SK-N-SH (cell line): ENCODE data around the gene ELF3. TPM values are rescaled to one million over a fixed set of nuclear protein-coding genes. Genes with fewer than 3 reads are reported as not detected.
"Not testable (repeated sequence)": the region's sequence is repeated elsewhere in the genome, so short reads cannot be mapped to it uniquely, and the experiment has no call there.

Experiments
- CTCF ChIA-PET: fragments of 300-600, 350-600 bp; formaldehyde crosslinking; extraction: SDS; loops from one replicate; lab custom pipeline; 2021; lab: Yijun Ruan, JAX
- POLR2A ChIA-PET: fragments of 350-600 bp; sonication (Branson Sonifier 250); formaldehyde crosslinking; extraction: SDS; loops from one replicate; lab custom pipeline; 2020; ENCODE audit warnings: antibody characterized with exemption, inconsistent platforms; lab: Yijun Ruan, JAX
- DNase-seq: peaks from one replicate; pipeline ENCODE4 v3.0.0; 2012
- H2AFZ ChIP-seq: fragments of 200-600 bp; sonication (generic); 2 replicates; pipeline ENCODE4 v1.8.1; 2016; ENCODE audit warnings: antibody characterized with exemption, mild to moderate bottlenecking, low read depth
- H3F3A ChIP-seq: fragments of 200-600 bp; sonication (generic); replicated peaks from 2 replicates; pipeline ENCODE3; 2016; ENCODE audit warnings: antibody characterized with exemption, mild to moderate bottlenecking; ENCODE audit not compliant: insufficient read depth
- H3K27ac ChIP-seq, 2 experiments: fragments of 200-500 bp in 1 of 2; fragments of 200-600 bp in 1 of 2; sonication (Bioruptor generic) in 1 of 2; sonication (generic), shearing (Covaris generic) in 1 of 2; 2 replicates each; pipeline versions ENCODE4 v1.5.1 to v1.6.1; 2014 to 2016; ENCODE audit warnings: low read depth in 2 of 2, inconsistent platforms in 1 of 2, low read length in 1 of 2, mild to moderate bottlenecking in 1 of 2, mixed read lengths in 1 of 2
- H3K27me3 ChIP-seq: fragments of 200-600 bp; sonication (generic), shearing (Covaris generic); 2 replicates; pipeline ENCODE4 v1.6.1; 2016; ENCODE audit warnings: mixed run types; ENCODE audit not compliant: insufficient read depth
- H3K36me3 ChIP-seq, 2 experiments: fragments of 200-500 bp in 1 of 2; fragments of 200-600 bp in 1 of 2; sonication (Bioruptor generic) in 1 of 2; sonication (generic) in 1 of 2; replicated peaks in 1 of 2; 2 replicates each; pipeline versions ENCODE3 to v1.5.1; 2014 to 2016; ENCODE audit warnings: low read length in 1 of 2, mild to moderate bottlenecking in 1 of 2; ENCODE audit not compliant: insufficient read depth in 2 of 2, control insufficient read depth in 1 of 2
- H3K4me1 ChIP-seq, 2 experiments: fragments of 200-500 bp in 1 of 2; fragments of 200-600 bp in 1 of 2; sonication (Bioruptor generic) in 1 of 2; sonication (generic), shearing (Covaris generic) in 1 of 2; 2 replicates each; pipeline versions ENCODE4 v1.5.1 to v1.6.1; 2014 to 2016; ENCODE audit warnings: low read depth in 1 of 2, low read length in 1 of 2, mixed run types in 1 of 2; ENCODE audit not compliant: insufficient read depth in 2 of 2, control insufficient read depth in 1 of 2
- H3K4me2 ChIP-seq: fragments of 200-600 bp; sonication (generic), shearing (Covaris generic); 2 replicates; pipeline ENCODE4 v1.6.1; 2017; ENCODE audit warnings: mixed run types
- H3K4me3 ChIP-seq, 2 experiments: fragments of 200-500 bp in 1 of 2; fragments of 200-600 bp in 1 of 2; sonication (Bioruptor generic) in 1 of 2; sonication (generic), shearing (Covaris generic) in 1 of 2; 2 replicates each; pipeline versions ENCODE4 v1.5.1 to v1.8.1; 2014 to 2016; ENCODE audit warnings: low read depth in 2 of 2, inconsistent platforms in 1 of 2, low read length in 1 of 2, mild to moderate bottlenecking in 1 of 2, mixed read lengths in 1 of 2, moderate library complexity in 1 of 2
- H3K79me2 ChIP-seq: fragments of 200-600 bp; sonication (generic); 2 replicates; pipeline ENCODE4 v1.8.1; 2017; ENCODE audit warnings: mild to moderate bottlenecking; ENCODE audit not compliant: insufficient read depth
- H3K9ac ChIP-seq: fragments of 200-600 bp; sonication (generic); 2 replicates; pipeline ENCODE4 v1.6.1; 2017; ENCODE audit warnings: mixed run types
- H3K9me2 ChIP-seq: fragments of 200-600 bp; sonication (generic); 2 replicates; pipeline ENCODE4 v1.6.1; 2017; ENCODE audit warnings: mixed run types
- H3K9me3 ChIP-seq: fragments of 200-600 bp; sonication (generic); 2 replicates; pipeline ENCODE4 v1.6.1; 2017; ENCODE audit warnings: mixed run types, mild to moderate bottlenecking, moderate library complexity
- H4K20me1 ChIP-seq: fragments of 200-600 bp; sonication (generic); 2 replicates; pipeline ENCODE4 v1.6.1; 2017; ENCODE audit warnings: mild to moderate bottlenecking, mixed run types; ENCODE audit not compliant: insufficient read depth
- EZH2phosphoT487 ChIP-seq: fragments of 200-600 bp; sonication (generic); IDR thresholded peaks from 2 replicates; pipeline ENCODE4 v1.6.1; 2017; ENCODE audit warnings: low read depth, mixed run types, mild to moderate bottlenecking, antibody characterized with exemption, moderate library complexity, borderline replicate concordance
- FOSL2 ChIP-seq: IDR thresholded peaks from 2 replicates; pipeline ENCODE4 v1.4.0; 2012; ENCODE audit warnings: low read depth, mild to moderate bottlenecking, moderate library complexity, borderline replicate concordance
- FOXJ3 ChIP-seq: sonication (generic); formaldehyde crosslinking; IDR thresholded peaks from 2 replicates; pipeline ENCODE4 v1.5.1; 2020; ENCODE audit warnings: mild to moderate bottlenecking, missing genetic modification reagents
- FOXM1 ChIP-seq: IDR thresholded peaks from 2 replicates; pipeline ENCODE4 v1.4.0; 2012; ENCODE audit warnings: low read depth, mild to moderate bottlenecking
- GABPA ChIP-seq: IDR thresholded peaks from 2 replicates; pipeline ENCODE4 v1.4.0; 2012; ENCODE audit warnings: low read depth, mild to moderate bottlenecking
- JUND ChIP-seq: IDR thresholded peaks from 2 replicates; pipeline ENCODE4 v1.4.0; 2012
- MEF2A ChIP-seq: IDR thresholded peaks from 2 replicates; pipeline ENCODE4 v1.4.0; 2012; ENCODE audit warnings: low read depth, borderline replicate concordance
- MXI1 ChIP-seq: IDR thresholded peaks from 2 replicates; pipeline ENCODE4 v1.6.1; 2012; ENCODE audit warnings: mild to moderate bottlenecking, low read depth, low read length, improper control_type of control experiment
- NFIC ChIP-seq: IDR thresholded peaks from 2 replicates; pipeline ENCODE4 v1.4.0; 2012; ENCODE audit warnings: borderline replicate concordance
- POLR2AphosphoS5 ChIP-seq: IDR thresholded peaks from 2 replicates; pipeline ENCODE4 v1.6.1; 2012; ENCODE audit warnings: low read depth, low read length
- RAD21 ChIP-seq: IDR thresholded peaks from 2 replicates; pipeline ENCODE4 v1.6.1; 2012; ENCODE audit warnings: mild to moderate bottlenecking, low read length
- RFX5 ChIP-seq: IDR thresholded peaks from 2 replicates; pipeline ENCODE4 v1.6.1; 2012; ENCODE audit warnings: mild to moderate bottlenecking, improper control_type of control experiment, low read length
- RXRA ChIP-seq: IDR thresholded peaks from 2 replicates; pipeline ENCODE4 v1.4.0; 2012; ENCODE audit warnings: low read depth, mild to moderate bottlenecking, borderline replicate concordance
- TCF12 ChIP-seq: IDR thresholded peaks from 2 replicates; pipeline ENCODE4 v1.4.0; 2012
- TEAD4 ChIP-seq: IDR thresholded peaks from 2 replicates; pipeline ENCODE4 v1.4.0; 2012; ENCODE audit warnings: mild to moderate bottlenecking, borderline replicate concordance; ENCODE audit not compliant: insufficient read depth
- YY1 ChIP-seq: IDR thresholded peaks from 2 replicates; pipeline ENCODE4 v1.4.0; 2012; ENCODE audit warnings: low read depth, mild to moderate bottlenecking
- WGBS: methylation state at CpG from one replicate; pipeline ENCODE4 v1.1.6; 2017; ENCODE audit warnings: low lambda C conversion rate; 5-methylcytosine and 5-hydroxymethylcytosine counted together
- polyA plus RNA-seq, 3 experiments: library from polyadenylated mRNA; depleted of rRNA; stranded (reverse); fragments of >200 nt; gene quantifications; 2 replicates each; pipeline ENCODE4 v1.2.3, GENCODE V29; 2012
- TF ChIP-seq, protein P1 (sequence below): IDR thresholded peaks from 2 replicates; pipeline ENCODE4 v1.4.0; 2012; ENCODE audit warnings: low read depth, borderline replicate concordance
- TF ChIP-seq, protein P2 (sequence below): fragments of 150-350 bp; IDR thresholded peaks from 2 replicates; pipeline ENCODE4 v1.6.1; 2016; ENCODE audit warnings: mild to moderate bottlenecking, low read depth, low read length
- TF ChIP-seq, protein P3 (sequence below): IDR thresholded peaks from 2 replicates; pipeline ENCODE4 v1.6.1; 2012; ENCODE audit warnings: mild to moderate bottlenecking, low read depth, low read length, moderate library complexity
- TF ChIP-seq, protein P4 (sequence below): IDR thresholded peaks from 2 replicates; pipeline ENCODE4 v1.4.0; 2012; ENCODE audit warnings: low read depth, borderline replicate concordance

The ELF3 gene
- 0.10 and 0.11 TPM in 2 replicates for polyA plus RNA-seq (2012; rRNA removed)
- 0.04 and 0.05 TPM in 2 replicates for polyA plus RNA-seq (2012; cell fraction: cytosol; rRNA removed)
- polyA plus RNA-seq (2012; cell fraction: nucleus; rRNA removed), result 1.3 and 1.5 TPM in 2 replicates

DNA sequence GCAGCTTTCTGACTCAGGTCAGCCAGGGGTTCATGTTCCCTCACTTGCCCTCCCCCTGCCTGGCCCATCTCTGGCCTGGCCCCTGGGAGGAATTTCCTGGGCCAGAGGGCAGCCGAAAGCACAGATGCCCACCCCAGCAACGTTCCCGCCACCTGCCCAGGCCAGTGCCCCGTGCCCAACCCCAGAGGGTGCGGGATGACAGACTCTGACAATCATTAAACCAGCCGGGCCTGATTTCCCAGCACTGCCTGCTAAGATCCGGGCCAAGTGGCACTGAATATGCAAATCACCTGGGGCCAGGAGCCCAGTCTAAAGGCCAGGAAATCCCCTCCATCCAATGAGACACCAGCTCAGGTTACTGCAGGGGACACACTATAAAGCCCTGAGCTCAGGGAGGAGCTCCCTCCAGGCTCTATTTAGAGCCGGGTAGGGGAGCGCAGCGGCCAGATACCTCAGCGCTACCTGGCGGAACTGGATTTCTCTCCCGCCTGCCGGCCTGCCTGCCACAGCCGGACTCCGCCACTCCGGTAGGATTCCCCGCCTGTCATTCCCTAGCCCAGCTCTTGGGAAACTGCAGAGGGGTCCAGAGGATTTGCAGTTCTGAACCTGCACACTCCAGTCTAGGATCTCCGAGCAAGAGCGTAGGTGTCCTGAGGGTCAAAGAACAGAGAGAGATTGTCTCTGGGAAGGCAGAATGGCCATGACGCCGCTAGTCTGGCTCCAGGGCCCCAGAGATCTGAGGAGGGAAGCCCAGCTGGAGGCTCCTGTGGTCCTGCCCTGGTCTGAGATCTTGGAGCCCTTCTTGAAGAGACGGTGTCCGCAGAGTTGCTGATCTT lies at the start of gene ELF3:
Gene ELF3, plus strand, starts transcription at position 408 of the 836 bp plus-strand sequence. CDS start 550 bp downstream, outside the sequence.
- H4K20me1 ChIP-seq, result no peaks in the 10 kb centered on the region
- no peak within 1 kb of the TSS for H2AFZ ChIP-seq
- no peaks in the 10 kb centered on the region for H3K9me3 ChIP-seq
- no peak within 1 kb of the TSS for H3K27ac ChIP-seq
- peaks cover 0 to 3% of the 10 kb centered on the region in 2 experiments; a peak in 1 of 4 replicates for H3K4me1 ChIP-seq
- ChIA-PET POLR2A (interaction anchor here (0.9 kb wide), 1 partner anchor 107 kb away, joined by 5 read pairs; no protein-coding TSS in a partner anchor), CTCF (interaction anchor here (0.7 to 20.4 kb wide), 15 partner anchors 11 to 747 kb away, joined by 3 to 411 read pairs (median 5); partner anchors contain the start of gene GPR37L1)
- TF ChIP-seq, protein P1, sequence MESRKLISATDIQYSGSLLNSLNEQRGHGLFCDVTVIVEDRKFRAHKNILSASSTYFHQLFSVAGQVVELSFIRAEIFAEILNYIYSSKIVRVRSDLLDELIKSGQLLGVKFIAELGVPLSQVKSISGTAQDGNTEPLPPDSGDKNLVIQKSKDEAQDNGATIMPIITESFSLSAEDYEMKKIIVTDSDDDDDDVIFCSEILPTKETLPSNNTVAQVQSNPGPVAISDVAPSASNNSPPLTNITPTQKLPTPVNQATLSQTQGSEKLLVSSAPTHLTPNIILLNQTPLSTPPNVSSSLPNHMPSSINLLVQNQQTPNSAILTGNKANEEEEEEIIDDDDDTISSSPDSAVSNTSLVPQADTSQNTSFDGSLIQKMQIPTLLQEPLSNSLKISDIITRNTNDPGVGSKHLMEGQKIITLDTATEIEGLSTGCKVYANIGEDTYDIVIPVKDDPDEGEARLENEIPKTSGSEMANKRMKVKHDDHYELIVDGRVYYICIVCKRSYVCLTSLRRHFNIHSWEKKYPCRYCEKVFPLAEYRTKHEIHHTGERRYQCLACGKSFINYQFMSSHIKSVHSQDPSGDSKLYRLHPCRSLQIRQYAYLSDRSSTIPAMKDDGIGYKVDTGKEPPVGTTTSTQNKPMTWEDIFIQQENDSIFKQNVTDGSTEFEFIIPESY, result no peak
- no peak for TF ChIP-seq FOSL2
- TF ChIP-seq YY1, result no peak
- TF ChIP-seq RXRA, result no peak
- TF ChIP-seq TEAD4, result no peak
- TF ChIP-seq TCF12, result no peak
- TF ChIP-seq EZH2phosphoT487, result no peak
- TF ChIP-seq, protein P2, sequence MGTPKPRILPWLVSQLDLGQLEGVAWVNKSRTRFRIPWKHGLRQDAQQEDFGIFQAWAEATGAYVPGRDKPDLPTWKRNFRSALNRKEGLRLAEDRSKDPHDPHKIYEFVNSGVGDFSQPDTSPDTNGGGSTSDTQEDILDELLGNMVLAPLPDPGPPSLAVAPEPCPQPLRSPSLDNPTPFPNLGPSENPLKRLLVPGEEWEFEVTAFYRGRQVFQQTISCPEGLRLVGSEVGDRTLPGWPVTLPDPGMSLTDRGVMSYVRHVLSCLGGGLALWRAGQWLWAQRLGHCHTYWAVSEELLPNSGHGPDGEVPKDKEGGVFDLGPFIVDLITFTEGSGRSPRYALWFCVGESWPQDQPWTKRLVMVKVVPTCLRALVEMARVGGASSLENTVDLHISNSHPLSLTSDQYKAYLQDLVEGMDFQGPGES, result no peak
- TF ChIP-seq, protein P3, sequence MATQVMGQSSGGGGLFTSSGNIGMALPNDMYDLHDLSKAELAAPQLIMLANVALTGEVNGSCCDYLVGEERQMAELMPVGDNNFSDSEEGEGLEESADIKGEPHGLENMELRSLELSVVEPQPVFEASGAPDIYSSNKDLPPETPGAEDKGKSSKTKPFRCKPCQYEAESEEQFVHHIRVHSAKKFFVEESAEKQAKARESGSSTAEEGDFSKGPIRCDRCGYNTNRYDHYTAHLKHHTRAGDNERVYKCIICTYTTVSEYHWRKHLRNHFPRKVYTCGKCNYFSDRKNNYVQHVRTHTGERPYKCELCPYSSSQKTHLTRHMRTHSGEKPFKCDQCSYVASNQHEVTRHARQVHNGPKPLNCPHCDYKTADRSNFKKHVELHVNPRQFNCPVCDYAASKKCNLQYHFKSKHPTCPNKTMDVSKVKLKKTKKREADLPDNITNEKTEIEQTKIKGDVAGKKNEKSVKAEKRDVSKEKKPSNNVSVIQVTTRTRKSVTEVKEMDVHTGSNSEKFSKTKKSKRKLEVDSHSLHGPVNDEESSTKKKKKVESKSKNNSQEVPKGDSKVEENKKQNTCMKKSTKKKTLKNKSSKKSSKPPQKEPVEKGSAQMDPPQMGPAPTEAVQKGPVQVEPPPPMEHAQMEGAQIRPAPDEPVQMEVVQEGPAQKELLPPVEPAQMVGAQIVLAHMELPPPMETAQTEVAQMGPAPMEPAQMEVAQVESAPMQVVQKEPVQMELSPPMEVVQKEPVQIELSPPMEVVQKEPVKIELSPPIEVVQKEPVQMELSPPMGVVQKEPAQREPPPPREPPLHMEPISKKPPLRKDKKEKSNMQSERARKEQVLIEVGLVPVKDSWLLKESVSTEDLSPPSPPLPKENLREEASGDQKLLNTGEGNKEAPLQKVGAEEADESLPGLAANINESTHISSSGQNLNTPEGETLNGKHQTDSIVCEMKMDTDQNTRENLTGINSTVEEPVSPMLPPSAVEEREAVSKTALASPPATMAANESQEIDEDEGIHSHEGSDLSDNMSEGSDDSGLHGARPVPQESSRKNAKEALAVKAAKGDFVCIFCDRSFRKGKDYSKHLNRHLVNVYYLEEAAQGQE, result no peak
- no peak for TF ChIP-seq GABPA
- no peak for TF ChIP-seq FOXJ3 (CRISPR knock-in tag)
- TF ChIP-seq, protein P4, sequence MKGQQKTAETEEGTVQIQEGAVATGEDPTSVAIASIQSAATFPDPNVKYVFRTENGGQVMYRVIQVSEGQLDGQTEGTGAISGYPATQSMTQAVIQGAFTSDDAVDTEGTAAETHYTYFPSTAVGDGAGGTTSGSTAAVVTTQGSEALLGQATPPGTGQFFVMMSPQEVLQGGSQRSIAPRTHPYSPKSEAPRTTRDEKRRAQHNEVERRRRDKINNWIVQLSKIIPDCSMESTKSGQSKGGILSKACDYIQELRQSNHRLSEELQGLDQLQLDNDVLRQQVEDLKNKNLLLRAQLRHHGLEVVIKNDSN, result no peak
- TF ChIP-seq MEF2A, result no peak
- no peak for TF ChIP-seq NFIC
- no peak for TF ChIP-seq RAD21
- TF ChIP-seq RFX5, result no peak
- TF ChIP-seq MXI1, result no peak
- TF ChIP-seq FOXM1, result no peak
- no peak for TF ChIP-seq JUND
- TF ChIP-seq POLR2AphosphoS5, result no peak
- 80% methylated on average over 15 of the region's 24 CpGs for WGBS
- no peak within 1 kb of the TSS for H3K9ac ChIP-seq
- no peaks in the 10 kb centered on the region for H3K9me2 ChIP-seq
- no peak within 1 kb of the TSS; a peak in 1 of 4 replicates for H3K4me3 ChIP-seq
- DNase-seq, result no peak
- peaks cover 3% of the 10 kb centered on the region for H3F3A ChIP-seq
- peaks cover 4 to 7% of the 10 kb centered on the region in 2 experiments for H3K36me3 ChIP-seq
- no peaks in the 10 kb centered on the region for H3K79me2 ChIP-seq
- no peak within 1 kb of the TSS for H3K4me2 ChIP-seq
- H3K27me3 ChIP-seq, result no peaks in the 10 kb centered on the region

DNA sequence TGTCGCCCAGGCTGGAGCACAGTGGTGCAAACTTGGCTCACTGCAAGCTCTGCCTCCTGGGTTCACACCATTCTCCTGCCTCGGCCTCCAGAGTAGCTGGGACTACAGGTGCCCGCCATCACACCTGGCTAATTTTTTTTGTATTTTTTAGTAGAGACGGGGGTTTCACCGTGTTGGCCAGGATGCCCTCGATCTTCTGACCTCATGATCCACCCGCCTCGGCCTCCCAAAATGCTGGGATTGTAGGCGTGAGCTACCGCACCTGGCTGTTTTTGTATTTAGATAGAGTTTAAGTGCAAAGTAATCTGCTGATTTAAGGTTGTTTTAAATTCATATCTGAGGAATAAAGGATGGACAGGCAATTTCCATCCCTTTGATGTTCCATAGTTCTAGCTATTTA lies 48.0 kb upstream of the ELF3 start:
- 96% methylated on average over 10 of the region's 10 CpGs for WGBS
- not testable (repeated sequence) for DNase-seq, H3K9me3 ChIP-seq, H4K20me1 ChIP-seq, H2AFZ ChIP-seq, H3K27me3 ChIP-seq, H3K9me2 ChIP-seq, H3K4me2 ChIP-seq, H3K4me3 ChIP-seq, H3K27ac ChIP-seq, H3K9ac ChIP-seq, H3K4me1 ChIP-seq
- peaks cover 60 to 82% of the 10 kb centered on the region in 2 experiments for H3K36me3 ChIP-seq
- ChIA-PET POLR2A (interaction anchor here (1.2 kb wide), 1 partner anchor 8 kb away, joined by 3 read pairs; no protein-coding TSS in a partner anchor), CTCF (interaction anchor here (0.9 to 7.5 kb wide), 5 partner anchors 9 to 432 kb away, joined by 3 to 88 read pairs (median 4); no protein-coding TSS in a partner anchor)
- H3F3A ChIP-seq, result peaks cover 55% of the 10 kb centered on the region
- peaks cover 65% of the 10 kb centered on the region for H3K79me2 ChIP-seq
